DMS153 (cell line): ENCODE measurements around the gene TOX2.

Source experiments
- DNase-seq: peaks from one replicate; lab custom pipeline; 2025; lab: John Stamatoyannopoulos, UW

The TOX2 gene

DNA sequence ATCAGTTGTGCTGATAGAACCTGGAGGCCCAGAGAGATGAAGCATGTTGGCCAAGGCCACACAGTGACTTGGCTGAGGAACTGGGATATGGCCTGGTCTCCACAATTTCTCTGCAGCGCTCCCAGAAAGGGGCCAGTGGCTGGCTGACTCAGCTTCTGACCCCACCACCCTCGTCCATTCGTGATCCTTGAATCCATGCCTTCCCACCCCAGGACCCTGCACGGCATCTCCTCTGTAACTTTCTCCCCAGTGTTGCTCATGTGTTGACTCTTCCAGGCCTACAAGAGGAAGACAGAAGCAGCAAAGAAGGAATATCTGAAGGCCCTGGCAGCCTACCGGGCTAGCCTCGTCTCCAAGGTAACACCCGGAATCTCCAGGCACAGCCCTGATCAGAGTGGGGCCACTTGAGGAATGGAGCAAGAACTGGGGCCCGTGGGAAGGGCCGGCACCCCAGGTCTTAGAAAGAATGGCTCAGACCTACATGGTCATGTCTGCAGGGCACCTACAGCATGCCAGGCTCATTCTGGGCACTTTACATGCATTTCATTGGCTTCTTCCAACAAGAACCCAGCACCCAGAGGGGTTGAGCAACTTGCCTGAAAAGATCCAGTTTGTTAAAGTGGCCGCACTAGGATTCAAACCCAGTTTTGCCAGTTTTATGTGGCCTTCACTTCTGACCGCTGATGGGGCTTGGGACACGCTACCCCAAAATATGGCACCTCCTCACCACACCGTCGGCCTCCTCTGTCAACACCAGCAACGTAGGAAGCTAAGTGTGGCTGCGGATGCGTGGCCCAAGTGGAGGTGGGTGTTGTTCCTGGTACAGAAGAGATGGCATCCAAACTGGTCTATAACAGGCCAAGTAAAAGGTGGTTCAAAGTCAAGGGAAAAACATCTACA is 150.1 kb downstream of the TOX2 start:
- no peak for DNase-seq

DNA sequence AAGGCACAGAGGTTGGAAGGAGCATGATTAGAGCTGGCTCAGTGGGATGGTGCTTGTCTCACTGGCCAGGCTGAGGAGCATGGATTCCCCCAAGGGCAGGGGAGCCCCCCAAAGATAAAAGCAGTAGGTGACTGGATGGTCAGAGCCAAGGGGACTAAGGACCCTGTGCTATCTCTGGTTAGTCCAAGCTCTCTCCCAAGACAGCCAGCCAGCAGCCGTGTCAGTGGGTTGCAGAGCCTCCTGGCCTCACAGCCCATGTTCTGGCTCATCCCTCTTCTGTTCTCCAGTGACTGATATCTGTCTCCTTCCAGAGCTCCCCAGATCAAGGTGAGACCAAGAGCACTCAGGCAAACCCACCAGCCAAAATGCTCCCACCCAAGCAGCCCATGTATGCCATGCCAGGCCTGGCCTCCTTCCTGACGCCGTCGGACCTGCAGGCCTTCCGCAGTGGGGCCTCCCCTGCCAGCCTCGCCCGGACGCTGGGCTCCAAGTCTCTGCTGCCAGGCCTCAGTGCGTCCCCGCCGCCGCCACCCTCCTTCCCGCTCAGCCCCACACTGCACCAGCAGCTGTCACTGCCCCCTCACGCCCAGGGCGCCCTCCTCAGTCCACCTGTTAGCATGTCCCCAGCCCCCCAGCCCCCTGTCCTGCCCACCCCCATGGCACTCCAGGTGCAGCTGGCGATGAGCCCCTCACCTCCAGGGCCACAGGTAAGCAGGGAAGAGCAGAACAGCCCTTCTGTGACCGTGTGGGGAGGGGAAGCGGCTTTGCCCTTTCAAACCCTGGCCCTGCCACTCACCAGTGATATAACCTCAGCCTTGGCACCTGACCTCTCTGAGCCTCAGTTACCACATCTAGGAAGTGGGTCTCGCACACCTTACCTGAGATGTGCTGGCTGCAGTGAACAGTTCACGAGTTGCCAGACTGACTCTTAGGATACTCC is 151.0 kb downstream of the TOX2 start:
- DNase-seq: no peak

DNA sequence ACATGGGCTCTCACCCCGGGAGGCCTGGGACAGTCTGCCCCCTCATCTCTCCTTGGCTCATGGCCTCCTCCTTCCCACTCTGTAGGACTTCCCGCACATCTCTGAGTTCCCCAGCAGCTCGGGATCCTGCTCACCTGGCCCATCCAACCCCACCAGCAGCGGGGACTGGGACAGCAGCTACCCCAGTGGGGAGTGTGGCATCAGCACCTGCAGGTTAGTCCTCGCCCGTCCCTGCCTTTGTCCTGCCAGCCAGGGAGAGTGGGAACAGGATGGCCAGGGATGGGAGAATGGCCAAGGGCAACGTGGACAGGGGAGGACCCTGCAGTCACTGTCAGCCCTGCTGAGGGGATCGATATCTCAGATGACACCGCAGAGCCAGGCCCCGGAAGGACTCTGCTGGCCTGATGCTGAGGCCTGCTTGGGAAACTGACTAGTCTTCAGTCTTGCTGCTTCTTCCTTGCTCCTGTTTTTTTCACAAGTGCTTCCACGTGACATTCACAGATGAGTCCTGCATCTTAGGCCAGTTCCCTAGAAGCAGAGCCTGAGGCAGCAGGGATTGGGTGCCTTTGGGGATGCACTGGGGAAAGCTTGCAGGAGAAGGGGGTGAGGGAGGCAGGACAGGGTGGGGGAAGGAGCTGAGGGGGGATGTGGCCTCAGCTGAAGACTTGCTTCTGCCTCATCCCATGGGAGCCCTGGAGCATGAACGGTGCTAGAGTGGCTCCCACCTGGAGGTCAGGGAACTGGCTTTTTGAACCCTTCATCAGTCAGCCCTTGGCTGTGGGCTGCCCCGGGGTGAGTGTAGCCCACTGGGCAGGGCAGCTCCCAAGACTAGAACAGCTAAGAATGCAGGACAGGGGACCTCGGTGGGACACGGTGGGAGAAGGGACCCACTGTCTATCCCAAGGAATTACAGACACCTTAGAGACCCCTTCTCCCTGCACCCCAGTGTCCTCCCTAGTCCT is 152.3 kb downstream of the TOX2 start:
- no peak for DNase-seq

DNA sequence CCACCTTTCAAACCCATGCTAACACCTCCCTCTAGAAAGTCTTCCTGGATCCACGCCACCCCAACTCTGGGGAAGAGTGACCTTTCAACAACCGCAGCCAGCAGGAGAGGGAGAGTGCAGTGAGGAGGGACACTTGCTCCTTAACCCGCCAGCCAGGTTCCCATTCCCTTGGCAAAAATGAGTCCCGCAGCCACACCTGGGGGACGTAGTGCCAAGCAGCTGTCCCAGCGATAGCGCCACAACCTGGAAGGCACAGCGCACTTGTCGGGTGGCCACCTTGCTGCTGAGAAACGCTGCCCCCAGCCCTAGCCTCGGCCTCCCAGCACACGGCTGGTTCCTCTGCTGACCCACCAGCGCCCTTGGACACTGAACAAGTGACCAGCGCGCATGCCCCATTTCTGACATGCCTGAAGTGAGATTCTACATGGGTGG is 153.0 kb downstream of the TOX2 start:
- DNase-seq: no peak

DNA sequence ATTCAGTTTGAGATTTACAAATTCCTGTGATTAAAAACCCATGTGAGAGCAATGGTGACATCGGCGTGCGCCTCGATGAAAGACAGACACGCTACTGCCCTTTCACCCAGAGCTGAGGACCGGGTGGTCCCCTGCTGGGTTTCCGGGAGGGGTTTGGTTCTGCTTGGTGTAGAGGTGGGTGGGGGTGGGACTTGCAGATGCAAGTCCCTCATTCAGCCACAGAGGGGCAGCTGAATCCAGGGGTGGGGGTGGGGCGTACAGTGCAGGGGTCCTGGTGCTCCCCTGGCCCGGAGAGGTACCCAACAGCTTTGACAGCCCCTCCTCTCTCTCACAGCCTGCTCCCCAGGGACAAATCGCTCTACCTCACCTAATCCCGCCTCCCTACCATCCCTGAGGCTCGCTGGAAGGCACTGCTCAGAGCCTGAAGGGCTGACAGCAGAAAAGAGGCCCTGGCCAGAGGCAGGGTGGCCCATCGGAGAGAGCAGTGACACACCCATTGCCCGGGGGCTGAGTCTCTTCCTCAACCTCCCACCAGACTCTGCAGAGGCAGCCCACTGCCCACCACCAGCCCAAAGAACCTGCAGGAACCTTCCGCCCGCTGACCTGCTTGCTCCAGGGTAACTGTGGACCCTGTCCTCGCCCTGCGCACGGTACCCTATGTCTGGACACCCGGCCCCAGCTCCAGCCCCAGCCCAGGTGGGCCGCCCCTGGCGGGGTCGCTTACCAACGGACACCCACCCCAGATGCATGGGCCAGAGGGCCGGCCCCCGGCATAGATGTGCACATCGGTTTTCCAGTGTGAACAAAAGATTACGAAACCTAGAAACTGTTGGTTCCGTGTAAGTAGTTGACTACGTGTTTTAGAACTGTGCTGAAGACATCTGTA is 153.9 kb downstream of the TOX2 start:
- no peak for DNase-seq

DNA sequence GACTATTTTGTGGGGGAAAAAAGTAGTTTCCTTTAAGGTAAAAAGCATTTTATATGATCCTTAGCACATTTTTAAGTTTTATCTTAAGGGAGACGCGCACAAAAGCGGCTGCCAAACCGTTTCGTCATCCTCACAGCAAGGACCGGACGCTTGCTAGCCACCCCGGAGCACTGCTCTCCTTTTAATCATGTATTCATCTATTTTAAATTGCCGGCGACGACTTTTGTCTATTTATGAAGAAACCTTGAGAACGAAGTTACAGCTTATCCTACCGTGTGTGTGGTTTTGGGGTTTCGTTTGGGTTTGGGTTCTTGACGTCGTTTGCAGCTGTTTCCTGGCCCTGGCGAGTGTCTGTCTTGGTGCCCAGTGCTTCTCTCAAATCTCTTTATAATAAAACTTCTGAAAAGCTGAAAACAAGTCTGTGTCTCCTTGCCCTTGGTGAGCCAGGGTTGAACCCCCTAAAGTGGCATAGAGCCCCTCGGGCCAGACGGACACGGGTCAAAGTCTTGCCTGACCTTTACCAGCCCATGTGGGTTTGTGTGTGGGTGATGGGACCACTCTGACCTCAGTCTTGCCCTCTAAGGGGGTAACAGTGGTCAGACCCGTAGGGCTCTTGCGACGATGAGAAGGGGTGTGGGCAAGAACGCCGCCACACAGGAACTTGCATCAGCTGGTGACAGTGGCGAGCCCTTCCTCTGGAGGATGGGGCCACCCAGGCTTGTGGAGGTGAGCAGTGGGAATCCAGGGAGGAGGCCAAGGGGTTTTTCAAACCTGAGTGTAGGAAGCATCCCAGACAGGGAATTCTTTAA is 154.8 kb downstream of the TOX2 start:
- no peak for DNase-seq

DNA sequence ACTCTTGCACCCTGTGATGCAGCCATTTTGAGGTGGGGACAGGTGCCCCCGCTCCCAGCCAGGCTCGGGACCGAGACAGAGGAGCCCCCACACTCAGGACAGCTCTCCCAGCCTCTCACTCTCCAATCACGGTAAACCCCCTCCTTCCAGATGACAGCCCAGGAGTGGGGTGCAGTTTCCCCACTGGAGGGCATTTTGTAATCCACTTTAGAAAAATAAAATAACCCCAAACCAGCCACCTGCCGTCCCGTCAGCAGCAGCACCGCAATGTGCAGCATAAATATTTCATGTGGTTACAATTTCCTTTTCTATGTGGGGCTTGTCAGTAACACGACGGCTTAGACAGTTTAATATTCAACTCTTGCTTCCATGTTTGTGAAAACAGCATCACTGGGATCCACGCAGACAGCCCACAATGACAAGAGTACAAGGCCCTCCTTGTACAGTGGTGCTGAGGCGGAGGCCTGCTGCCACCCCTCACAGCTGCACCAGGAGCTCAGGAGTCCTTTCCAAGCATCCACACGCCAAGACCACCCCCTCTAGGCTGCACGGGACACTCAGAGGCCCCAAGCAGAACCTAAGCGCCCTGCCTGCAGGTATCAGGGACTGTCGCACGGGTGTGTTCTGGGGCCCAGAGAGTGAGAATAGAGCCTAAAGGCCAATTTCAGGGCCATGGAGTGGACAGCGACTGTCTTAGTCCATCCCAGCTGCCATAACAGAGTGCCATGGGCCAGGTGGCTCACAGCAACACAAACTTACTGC is 155.7 kb downstream of the TOX2 start:
- no peak for DNase-seq

DNA sequence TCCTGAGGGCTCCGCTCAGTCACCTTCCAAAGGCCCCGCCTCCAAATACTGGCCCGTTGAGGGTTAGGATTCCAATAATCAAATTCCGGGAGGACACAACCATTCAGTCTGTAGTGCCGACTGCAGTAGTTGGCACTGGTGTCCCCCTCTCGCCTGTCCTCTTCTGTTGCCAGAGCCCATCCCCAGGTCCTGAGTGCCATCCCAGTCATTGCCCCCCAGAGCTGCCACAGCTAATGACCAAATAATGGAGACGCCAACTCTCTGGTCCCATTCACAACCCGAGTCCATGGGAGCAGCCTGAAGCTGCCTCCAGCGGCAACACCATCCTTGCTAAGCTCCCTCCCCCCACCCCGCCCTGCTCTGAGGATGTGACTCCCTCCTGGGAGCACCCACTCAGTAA is 156.4 kb downstream of the TOX2 start:
- no peak for DNase-seq

DNA sequence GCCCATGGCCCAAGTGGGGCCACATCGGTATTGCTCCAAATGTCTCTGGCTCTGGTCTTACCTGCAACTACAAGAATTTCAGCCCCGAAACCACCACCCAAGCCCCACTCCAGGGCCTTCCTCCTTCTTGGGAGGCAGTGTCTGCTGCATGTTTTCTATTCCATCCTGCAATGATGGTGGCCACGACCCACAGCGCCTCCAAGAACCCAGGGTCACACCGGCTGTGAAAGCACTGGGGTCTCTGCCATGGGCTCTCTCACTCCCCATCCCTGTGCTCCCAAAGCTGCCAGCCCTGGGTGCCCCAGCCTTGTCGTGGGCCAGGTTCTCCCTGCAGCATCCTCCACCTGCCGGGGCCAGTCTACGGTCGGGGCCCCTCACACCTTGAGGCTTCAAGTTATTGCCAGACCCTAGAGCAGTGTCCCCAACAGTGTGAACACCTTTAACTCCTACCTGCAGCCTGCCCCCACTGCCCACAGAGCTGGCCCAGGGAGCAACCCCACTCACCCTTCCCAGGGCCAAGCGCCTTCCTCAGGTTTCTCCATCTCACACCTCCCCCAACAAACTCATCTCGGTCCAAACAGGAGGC is 157.0 kb downstream of the TOX2 start:
- no peak for DNase-seq

DNA sequence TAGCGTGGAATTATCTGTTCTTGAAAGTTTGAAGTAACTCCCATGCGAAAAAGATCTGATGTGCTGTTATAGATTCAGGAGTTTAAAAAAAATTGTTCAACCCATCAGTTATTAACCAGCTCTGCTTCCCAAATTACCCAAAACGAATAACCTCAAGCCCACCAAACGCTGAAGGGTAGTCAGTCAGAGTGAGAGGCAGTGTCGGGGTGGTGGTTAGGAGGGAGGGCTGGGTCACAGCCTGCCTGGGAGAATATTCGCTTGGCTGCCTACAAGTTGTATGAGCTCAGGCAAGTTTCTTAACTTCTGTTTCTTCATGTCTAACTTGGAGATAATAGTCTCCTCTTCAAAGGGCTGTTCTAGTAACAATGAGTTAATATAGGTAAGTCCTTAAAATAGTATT is 157.7 kb downstream of the TOX2 start:
- no peak for DNase-seq

DNA sequence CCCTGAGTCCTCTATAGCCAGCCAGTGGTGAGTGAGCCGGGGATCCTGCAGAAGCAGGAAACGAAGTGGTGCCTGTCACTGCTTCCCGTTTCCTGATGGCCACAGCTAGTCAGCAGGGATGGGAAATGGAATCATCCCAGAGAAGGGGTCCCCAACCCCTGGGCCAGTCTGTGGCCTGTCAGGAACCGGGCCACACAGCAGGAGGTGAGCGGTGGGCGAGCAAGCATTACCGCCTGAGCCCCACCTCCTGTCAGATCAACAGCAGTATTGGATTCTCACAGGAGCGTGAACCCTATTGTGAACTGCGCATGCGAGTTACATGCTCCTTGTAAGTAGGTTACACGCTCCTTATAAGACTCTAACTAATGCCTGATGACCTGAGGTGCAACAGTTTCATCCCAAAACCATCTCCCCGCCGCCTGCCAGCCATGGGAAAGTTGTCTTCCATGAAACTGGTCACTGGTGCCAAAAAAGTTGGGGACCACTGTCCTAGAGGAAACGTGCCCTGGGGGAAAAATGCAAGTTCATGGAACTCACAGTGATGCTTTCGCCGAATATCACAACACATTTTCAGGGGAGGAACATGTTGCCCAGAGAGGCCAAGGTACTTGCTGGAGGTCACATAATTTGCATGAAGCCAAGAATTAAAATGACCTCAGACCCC is 158.5 kb downstream of the TOX2 start:
- DNase-seq: no peak

DNA sequence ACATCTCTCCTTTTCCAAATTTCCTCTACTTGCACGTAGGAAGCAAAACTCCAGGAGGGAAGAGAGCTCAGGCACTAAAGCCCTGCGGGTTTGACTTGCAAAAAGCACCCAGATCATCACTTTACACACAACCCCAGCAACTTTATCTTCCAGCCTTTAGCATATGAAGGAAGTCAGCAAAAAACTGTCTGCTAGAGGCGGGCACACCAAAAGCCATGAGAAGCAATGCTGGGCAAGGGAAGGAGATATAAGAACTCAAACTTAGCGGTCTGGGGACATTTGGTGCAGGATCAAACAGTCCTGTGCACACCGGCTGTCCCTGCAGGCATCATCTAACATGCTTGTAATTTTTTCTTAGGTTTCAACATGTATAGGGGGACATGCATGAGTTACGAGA is 159.0 kb downstream of the TOX2 start:
- no peak for DNase-seq

DNA sequence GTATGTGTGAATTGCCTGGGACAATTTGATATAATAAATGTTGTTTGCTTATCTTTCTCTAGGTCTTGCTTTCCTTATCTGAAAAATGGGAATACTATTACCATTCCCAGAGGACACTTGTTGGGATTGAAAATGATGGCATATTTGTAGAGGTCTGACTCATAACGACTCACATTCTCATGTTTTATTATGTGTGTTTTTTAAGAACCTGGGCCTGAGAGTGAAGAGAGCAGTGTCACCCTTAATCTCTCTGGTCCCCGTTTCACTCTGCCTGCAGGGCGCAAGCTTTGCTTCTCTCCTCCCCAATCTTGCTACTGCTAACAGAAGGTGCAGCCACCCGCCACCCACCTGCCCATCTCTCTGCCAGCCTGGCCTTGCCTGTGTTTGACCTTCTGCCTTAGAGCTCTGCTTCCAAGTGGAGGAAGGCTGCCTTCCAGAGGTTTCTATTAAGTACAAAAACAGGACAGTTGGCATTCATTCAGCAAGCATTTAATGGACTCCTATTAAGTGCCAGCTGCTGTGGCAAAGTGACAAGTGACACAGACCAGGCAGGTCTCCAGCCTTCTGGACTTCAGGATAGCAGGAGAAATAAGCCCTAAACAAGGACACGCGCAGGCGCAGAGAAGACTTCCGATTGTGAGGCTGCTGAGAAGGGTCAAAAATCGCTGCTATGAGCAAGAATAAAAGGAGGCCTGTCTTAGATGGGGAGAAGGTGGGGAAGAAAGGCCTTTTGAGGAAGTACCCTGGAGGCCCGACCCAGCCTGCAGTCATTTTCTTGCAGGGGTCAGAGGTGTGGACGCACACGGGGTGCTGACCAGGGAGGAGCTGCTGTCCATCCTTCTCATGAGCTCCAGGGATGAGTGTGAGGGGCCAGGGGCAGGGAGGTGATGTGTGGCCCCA is 159.8 kb downstream of the TOX2 start:
- DNase-seq: no peak

DNA sequence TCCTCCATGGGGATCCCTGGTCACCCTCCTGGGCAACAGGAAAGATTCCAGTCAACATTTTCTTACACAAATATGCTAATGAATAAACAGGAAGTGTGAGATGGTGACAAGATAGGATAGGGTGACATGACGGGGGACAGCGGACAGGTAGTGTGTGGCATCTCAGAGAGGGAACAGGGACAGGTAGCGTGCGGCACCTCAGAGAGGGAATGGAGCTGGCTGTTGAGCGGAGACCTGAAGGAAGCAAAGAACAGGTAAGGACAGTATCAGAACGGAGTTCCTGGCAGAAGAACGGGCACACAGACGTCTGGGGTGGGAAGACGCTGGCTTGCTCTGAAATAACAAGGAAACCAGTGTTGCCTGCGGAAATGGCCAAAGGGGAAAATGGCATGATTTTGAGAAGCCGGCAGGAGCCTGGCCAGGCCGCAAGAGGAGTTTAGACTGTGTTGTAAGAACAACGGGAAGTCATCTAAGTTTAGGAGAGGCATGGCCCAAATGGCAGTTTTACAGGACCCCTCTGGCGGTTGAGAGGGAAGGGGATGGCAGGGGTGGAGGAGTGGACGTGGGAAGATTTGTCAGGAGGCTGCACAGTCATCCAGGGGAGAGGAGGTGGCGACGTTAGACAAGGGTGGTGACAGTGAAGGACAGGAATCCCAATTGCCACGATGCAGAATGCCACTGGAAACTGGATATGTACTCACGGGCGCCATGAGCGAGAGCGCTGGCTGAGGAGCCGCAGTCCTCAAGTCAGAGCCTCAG is 160.7 kb downstream of the TOX2 start:
- no peak for DNase-seq

DNA sequence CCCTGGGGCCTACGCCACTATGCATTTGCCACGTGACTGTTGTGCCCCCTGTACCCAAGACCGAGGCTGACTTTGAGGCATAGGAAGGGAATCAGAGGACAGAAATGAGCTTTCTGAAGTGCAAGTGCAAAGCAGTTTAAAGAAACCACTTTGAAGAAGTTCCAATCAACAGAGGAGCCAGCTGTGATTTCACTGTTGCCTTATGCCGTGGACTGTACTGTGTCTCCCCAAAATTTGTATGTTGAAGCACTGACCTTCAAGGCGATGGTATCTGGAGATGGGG is 161.2 kb downstream of the TOX2 start:
- no peak for DNase-seq

DNA sequence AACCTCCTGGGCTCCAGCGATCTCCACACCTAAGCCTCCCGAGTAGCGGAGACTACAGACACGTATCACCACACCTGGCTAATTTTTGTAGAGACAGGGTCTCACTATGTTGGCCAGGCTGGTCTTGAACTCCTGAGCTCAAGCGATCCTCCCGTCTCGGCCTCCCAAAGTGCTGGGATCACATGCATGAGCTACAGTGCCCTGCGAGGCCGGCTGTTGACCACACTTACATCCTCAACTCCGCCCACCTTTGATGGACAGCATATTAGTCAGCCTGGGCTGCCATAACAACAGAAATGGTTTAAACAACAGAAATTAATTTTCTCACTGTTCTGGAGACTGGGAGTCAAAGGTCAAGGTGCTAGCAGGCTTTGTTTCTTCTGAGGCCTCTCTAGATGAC is 164.6 kb downstream of the TOX2 start:
- DNase-seq: no peak

DNA sequence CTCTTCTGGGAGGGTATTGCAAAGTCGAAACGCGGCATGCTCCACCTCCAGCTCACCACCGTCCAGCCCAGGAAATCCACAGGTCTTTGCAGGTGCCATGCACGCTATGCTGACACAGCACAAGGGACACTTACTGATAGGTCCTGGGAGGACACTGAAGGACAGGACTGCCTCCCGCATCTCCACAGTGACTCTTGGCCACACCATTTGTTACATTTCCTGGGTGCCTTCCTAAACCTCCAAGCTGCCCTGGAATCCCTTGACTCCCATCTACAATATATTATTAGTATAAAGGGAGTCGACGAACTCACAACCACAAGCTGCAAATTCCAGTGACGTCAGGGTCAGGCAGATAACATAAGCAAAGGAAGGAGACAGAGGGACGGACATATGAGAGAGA is 165.4 kb downstream of the TOX2 start:
- DNase-seq: no peak
